ENCODE results near the gene KCNH2.

GRCh38 chr7:150908173-150908572, 69.9 kb downstream of the KCNH2 start:
- TF ChIP-seq, protein P1, sequence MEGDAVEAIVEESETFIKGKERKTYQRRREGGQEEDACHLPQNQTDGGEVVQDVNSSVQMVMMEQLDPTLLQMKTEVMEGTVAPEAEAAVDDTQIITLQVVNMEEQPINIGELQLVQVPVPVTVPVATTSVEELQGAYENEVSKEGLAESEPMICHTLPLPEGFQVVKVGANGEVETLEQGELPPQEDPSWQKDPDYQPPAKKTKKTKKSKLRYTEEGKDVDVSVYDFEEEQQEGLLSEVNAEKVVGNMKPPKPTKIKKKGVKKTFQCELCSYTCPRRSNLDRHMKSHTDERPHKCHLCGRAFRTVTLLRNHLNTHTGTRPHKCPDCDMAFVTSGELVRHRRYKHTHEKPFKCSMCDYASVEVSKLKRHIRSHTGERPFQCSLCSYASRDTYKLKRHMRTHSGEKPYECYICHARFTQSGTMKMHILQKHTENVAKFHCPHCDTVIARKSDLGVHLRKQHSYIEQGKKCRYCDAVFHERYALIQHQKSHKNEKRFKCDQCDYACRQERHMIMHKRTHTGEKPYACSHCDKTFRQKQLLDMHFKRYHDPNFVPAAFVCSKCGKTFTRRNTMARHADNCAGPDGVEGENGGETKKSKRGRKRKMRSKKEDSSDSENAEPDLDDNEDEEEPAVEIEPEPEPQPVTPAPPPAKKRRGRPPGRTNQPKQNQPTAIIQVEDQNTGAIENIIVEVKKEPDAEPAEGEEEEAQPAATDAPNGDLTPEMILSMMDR (IDR thresholded peaks at IDR 0.05), result no peak
- TF ChIP-seq POLR2A (IDR thresholded peaks at IDR 0.05), result no peak
- no peak for TF ChIP-seq EP300 (IDR thresholded peaks at IDR 0.05)
